Measurements from ENCODE around the gene TRIM32.

DNA sequence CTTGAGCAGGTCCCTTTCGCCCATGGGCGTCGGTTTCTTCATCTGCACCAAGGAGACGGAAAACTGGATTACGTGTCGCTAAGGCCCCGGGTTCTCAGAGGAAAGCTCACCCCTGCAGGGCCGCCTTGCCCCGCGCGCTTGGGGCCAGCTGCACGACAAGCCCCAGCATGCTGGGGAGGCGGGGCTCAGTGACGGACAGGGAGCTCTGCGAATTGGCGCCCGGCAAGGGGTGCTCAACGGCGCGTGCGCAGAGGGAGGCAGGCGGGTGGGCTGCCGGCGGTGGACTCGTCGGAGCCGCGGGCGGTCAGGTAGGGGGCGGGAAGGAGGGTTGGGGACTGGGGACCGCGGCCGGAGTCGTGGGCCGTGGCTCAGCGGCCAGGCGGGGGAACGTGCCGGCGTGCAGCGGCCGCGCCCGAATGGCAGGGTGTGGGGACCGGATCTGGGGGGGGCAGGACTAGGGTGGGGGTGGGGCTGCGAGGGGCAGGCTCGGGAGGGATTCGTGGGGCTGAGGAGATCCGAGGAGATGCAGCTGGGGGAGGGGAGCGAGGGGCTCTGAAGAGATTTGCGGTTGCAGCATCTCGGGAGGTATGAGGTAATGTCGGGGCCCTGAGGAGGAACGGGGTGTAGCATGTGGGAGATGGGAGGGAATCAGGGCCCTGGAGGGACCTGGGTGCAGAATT is at the start of gene TRIM32:
- TF ChIP-seq, protein P1, sequence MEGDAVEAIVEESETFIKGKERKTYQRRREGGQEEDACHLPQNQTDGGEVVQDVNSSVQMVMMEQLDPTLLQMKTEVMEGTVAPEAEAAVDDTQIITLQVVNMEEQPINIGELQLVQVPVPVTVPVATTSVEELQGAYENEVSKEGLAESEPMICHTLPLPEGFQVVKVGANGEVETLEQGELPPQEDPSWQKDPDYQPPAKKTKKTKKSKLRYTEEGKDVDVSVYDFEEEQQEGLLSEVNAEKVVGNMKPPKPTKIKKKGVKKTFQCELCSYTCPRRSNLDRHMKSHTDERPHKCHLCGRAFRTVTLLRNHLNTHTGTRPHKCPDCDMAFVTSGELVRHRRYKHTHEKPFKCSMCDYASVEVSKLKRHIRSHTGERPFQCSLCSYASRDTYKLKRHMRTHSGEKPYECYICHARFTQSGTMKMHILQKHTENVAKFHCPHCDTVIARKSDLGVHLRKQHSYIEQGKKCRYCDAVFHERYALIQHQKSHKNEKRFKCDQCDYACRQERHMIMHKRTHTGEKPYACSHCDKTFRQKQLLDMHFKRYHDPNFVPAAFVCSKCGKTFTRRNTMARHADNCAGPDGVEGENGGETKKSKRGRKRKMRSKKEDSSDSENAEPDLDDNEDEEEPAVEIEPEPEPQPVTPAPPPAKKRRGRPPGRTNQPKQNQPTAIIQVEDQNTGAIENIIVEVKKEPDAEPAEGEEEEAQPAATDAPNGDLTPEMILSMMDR (IDR thresholded peaks at IDR 0.05; ENCODE audit: insufficient read depth, low read depth, low read length): no peak
- no peak for TF ChIP-seq EZH2 (IDR thresholded peaks at IDR 0.05; ENCODE audit: insufficient read depth, low read length)

All from astrocyte (in vitro differentiated cells and primary cell).